Hepatocyte (in vitro differentiated cells): ENCODE data around the gene TRMT2B. TPM values are rescaled to one million over a fixed set of nuclear protein-coding genes. Genes with fewer than 3 reads are reported as not detected.
A peak's percentile ranks its signal among the peaks of the same experiment; 100 is the strongest.
"Not testable (repeated sequence)": the region's sequence is repeated elsewhere in the genome, so short reads cannot be mapped to it uniquely, and the experiment has no call there.

Source experiments
- DNase-seq: peaks from one replicate; pipeline ENCODE4 v3.0.0-alpha.2; 2016; ENCODE audit warnings: low spot score
- H2AFZ ChIP-seq: fragments of 200-600 bp; sonication (generic); 2 replicates; pipeline ENCODE4 v1.6.0; 2016; ENCODE audit warnings: antibody characterized with exemption, mild to moderate bottlenecking
- H3K27ac ChIP-seq: fragments of 200-600 bp; sonication (generic); 2 replicates; pipeline ENCODE4 v1.5.1; 2016; ENCODE audit warnings: mild to moderate bottlenecking
- H3K27me3 ChIP-seq: fragments of 200-600 bp; sonication (generic); 2 replicates; pipeline ENCODE4 v1.6.1; 2016
- H3K36me3 ChIP-seq: fragments of 200-600 bp; sonication (generic); replicated peaks from 2 replicates; pipeline ENCODE4 v1.5.1; 2016; ENCODE audit warnings: low read depth; ENCODE audit not compliant: insufficient read depth
- H3K4me1 ChIP-seq: fragments of 200-600 bp; sonication (generic); 2 replicates; pipeline ENCODE4 v1.5.1; 2016; ENCODE audit warnings: mild to moderate bottlenecking, moderate library complexity; ENCODE audit not compliant: insufficient read depth
- H3K4me2 ChIP-seq: fragments of 200-600 bp; sonication (generic); 2 replicates; pipeline ENCODE4 v1.6.0; 2016
- H3K4me3 ChIP-seq: fragments of 200-600 bp; sonication (generic); 2 replicates; pipeline ENCODE4 v1.5.1; 2016; ENCODE audit warnings: mild to moderate bottlenecking
- H3K79me2 ChIP-seq: fragments of 200-600 bp; sonication (generic); 2 replicates; pipeline ENCODE4 v1.6.0; 2017; ENCODE audit warnings: mild to moderate bottlenecking
- H3K9me2 ChIP-seq: fragments of 200-600 bp; sonication (generic); replicated peaks from 2 replicates; pipeline ENCODE4 v1.6.0; 2017; ENCODE audit warnings: mild to moderate bottlenecking; ENCODE audit not compliant: insufficient read depth
- H3K9me3 ChIP-seq: fragments of 200-600 bp; sonication (generic); 2 replicates; pipeline ENCODE4 v1.5.1; 2016; ENCODE audit warnings: low read depth, mild to moderate bottlenecking
- H4K20me1 ChIP-seq: fragments of 200-600 bp; sonication (generic); 2 replicates; pipeline ENCODE4 v1.6.0; 2016; ENCODE audit warnings: mild to moderate bottlenecking; ENCODE audit not compliant: insufficient read depth, poor library complexity, severe bottlenecking
- EZH2 ChIP-seq: fragments of 200-600 bp; sonication (generic); IDR thresholded peaks from 2 replicates; pipeline ENCODE4 v1.6.1; 2016; ENCODE audit warnings: antibody characterized with exemption, mild to moderate bottlenecking, borderline replicate concordance
- EZH2phosphoT487 ChIP-seq: fragments of 200-600 bp; sonication (generic); IDR thresholded peaks from one replicate; pipeline ENCODE4 v1.6.1; 2018; ENCODE audit warnings: antibody characterized with exemption, mild to moderate bottlenecking, low read depth, moderate library complexity; ENCODE audit not compliant: unreplicated experiment, severe bottlenecking
- WGBS: methylation state at CpG from one replicate; pipeline ENCODE4 v1.1.6; 2016; ENCODE audit warnings: low lambda C conversion rate; ENCODE audit errors: missing lambda C conversion rate; 5-methylcytosine and 5-hydroxymethylcytosine counted together
- polyA plus RNA-seq: library from polyadenylated mRNA; unstranded; fragments of >200 nt; fragmentation: Nextera tagmentation; extraction: Ambion mirVana; gene quantifications from 2 replicates; pipeline ENCODE4 v1.2.1, GENCODE V29; 2016
- total RNA-seq: library from RNA; depleted of rRNA; stranded (reverse); fragments of >200 nt; gene quantifications from 2 replicates; pipeline ENCODE4 v1.2.3, GENCODE V29; 2014
- TF ChIP-seq, protein P1 (sequence below): fragments of 200-600 bp; sonication (generic); IDR thresholded peaks from 2 replicates; pipeline ENCODE4 v1.5.1; 2016; ENCODE audit warnings: antibody characterized with exemption, mild to moderate bottlenecking; ENCODE audit not compliant: poor library complexity

The TRMT2B gene
- total and polyA plus RNA-seq, 2 experiments from 2014 or later: 7.4 to 11.6 TPM

- DNase-seq: no peak
- Histone ChIP-seq H3K27me3 (no peaks in the 10 kb centered on the region), H3K9me2 (no peaks in the 10 kb centered on the region), H2AFZ (no peak overlapping the region), H3K4me3 (no peak overlapping the region), H3K4me1 (no peaks in the 10 kb centered on the region), H3K4me2 (no peak overlapping the region), H3K79me2 (no peaks in the 10 kb centered on the region), H3K9me3 (no peaks in the 10 kb centered on the region), H3K36me3 (no peaks in the 10 kb centered on the region), H4K20me1 (no peaks in the 10 kb centered on the region), H3K27ac (no peak overlapping the region)
- WGBS: 77% methylated on average over 3 of the region's 3 CpGs
- TF ChIP-seq, protein P1, sequence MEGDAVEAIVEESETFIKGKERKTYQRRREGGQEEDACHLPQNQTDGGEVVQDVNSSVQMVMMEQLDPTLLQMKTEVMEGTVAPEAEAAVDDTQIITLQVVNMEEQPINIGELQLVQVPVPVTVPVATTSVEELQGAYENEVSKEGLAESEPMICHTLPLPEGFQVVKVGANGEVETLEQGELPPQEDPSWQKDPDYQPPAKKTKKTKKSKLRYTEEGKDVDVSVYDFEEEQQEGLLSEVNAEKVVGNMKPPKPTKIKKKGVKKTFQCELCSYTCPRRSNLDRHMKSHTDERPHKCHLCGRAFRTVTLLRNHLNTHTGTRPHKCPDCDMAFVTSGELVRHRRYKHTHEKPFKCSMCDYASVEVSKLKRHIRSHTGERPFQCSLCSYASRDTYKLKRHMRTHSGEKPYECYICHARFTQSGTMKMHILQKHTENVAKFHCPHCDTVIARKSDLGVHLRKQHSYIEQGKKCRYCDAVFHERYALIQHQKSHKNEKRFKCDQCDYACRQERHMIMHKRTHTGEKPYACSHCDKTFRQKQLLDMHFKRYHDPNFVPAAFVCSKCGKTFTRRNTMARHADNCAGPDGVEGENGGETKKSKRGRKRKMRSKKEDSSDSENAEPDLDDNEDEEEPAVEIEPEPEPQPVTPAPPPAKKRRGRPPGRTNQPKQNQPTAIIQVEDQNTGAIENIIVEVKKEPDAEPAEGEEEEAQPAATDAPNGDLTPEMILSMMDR: no peak
- TF ChIP-seq EZH2: no peak
- TF ChIP-seq EZH2phosphoT487: no peak
Observed at GRCh38 chrX:101057093-101057714, 5.3 kb upstream of the TRMT2B start.

GRCh38 chrX:101056551-101056950, 4.6 kb upstream of the TRMT2B start:
- DNase-seq, H3K4me1 ChIP-seq, H3K27ac ChIP-seq, H3K79me2 ChIP-seq, H3K36me3 ChIP-seq, H4K20me1 ChIP-seq, H3K4me3 ChIP-seq, H3K9me3 ChIP-seq, H2AFZ ChIP-seq, H3K9me2 ChIP-seq, H3K4me2 ChIP-seq, H3K27me3 ChIP-seq: not testable (repeated sequence)
- 78% methylated on average over 4 of the region's 4 CpGs for WGBS

DNA sequence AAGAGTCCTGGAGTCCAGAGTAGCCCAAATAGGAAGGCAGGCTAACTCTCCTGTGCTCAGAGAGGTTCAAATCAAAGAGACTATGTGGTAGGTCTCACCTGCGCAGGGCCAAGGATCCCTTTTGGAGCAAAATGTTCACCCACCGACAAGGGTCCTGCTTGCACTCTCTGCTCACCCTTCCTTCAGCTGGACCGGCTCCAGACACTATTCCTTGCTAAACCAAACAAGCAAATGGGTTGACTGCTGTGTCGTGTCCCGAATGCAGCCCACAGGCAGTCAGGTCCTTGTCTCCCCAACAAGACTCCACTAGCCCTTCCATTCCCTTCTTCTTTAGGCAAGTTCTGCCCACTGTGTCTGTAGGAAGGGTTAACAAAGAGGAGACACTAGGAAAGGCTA, 760 bp downstream of the TRMT2B start:
- H3K4me2 ChIP-seq: peak overlapping the region; percentile 84
- 55% methylated on average over 5 of the region's 5 CpGs for WGBS
- no peaks in the 10 kb centered on the region for H3K36me3 ChIP-seq
- no peaks in the 10 kb centered on the region for H3K9me2 ChIP-seq
- H3K79me2 ChIP-seq: no peaks in the 10 kb centered on the region
- H3K27ac ChIP-seq: peak overlapping the region; percentile 92
- TF ChIP-seq, protein P1: no peak
- no peak for TF ChIP-seq EZH2
- no peak for TF ChIP-seq EZH2phosphoT487
- H4K20me1 ChIP-seq: no peaks in the 10 kb centered on the region
- no peaks in the 10 kb centered on the region for H3K4me1 ChIP-seq
- H3K9me3 ChIP-seq: no peaks in the 10 kb centered on the region
- H2AFZ ChIP-seq: peak overlapping the region; percentile 65
- DNase-seq: no peak
- H3K27me3 ChIP-seq: no peaks in the 10 kb centered on the region
- peak overlapping the region; percentile 57 for H3K4me3 ChIP-seq

DNA sequence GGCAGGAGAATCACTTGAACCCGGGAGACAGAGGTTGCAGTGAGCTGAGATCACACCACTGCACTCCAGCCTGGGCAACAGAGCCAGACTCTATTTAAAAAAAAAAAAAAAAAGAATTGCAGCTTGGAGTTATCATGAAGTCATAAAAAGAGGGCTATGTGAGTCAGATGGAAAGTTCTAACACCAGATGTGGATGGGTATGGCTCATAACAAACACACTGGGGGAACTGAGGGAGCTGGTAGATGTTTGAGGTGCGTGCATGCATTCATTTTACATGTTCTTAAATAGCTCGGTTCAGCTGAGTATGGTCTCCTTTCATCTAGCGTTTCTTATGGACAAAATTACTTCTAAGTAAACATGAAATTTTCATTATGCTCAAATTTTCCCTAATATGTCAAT, 11.7 kb downstream of the TRMT2B start:
- H3K9me2 ChIP-seq: no peaks in the 10 kb centered on the region

More for the DNA sequence above, 11.7 kb downstream of the TRMT2B start:
- no peak for DNase-seq
- no peak overlapping the region for H2AFZ ChIP-seq
- TF ChIP-seq, protein P1: no peak
- TF ChIP-seq EZH2phosphoT487 (no peak), EZH2 (no peak)
- no peaks in the 10 kb centered on the region for H3K9me3 ChIP-seq
- no peaks in the 10 kb centered on the region for H3K36me3 ChIP-seq
- H3K4me2 ChIP-seq: no peak overlapping the region
- H3K27ac ChIP-seq: no peak overlapping the region
- H4K20me1 ChIP-seq: no peaks in the 10 kb centered on the region
- 83% methylated on average over 4 of the region's 4 CpGs for WGBS
- H3K4me1 ChIP-seq: no peaks in the 10 kb centered on the region
- no peaks in the 10 kb centered on the region for H3K27me3 ChIP-seq
- no peaks in the 10 kb centered on the region for H3K79me2 ChIP-seq
- H3K4me3 ChIP-seq: no peak overlapping the region
